IMR-90 (cell line): ENCODE results near the gene AKR7A2. TPM values are rescaled to one million over a fixed set of nuclear protein-coding genes. Genes with fewer than 3 reads are reported as not detected.

Source experiments
- ATAC-seq: fragments of 200-7000 bp; cut with Tn5 transposase; 2 replicates; pipeline ENCODE4 v1.9.1; 2020; ENCODE audit warnings: low read depth, mild to moderate bottlenecking, moderate library complexity
- BruUV-seq: library from RNA; stranded (reverse); fragments of 400-500 nt; replicated peaks from 2 replicates; lab custom pipeline; 2021; lab: Mats Ljungman, UMichigan
- CTCF ChIA-PET: fragments of 300-600 bp; formaldehyde crosslinking; extraction: SDS; loops from one replicate; lab custom pipeline; 2021; ENCODE audit warnings: antibody characterized with exemption; lab: Yijun Ruan, JAX
- POLR2A ChIA-PET: fragments of 300-600 bp; sonication (Branson Sonifier 250); formaldehyde crosslinking; loops from one replicate; lab custom pipeline; 2022; ENCODE audit warnings: antibody characterized with exemption; ENCODE audit not compliant: unreplicated experiment; lab: Charles Lee
- DNase-seq: peaks from one replicate; pipeline ENCODE4 v3.0.0; 2013
- H2AFZ ChIP-seq: replicated peaks from 2 replicates; pipeline ENCODE3; 2013; ENCODE audit warnings: low read length, mild to moderate bottlenecking; ENCODE audit not compliant: poor library complexity
- H2AK5ac ChIP-seq: 2 replicates; pipeline ENCODE4 v1.6.1; 2013; ENCODE audit warnings: low read depth, low read length, inconsistent platforms
- H2AK9ac ChIP-seq: replicated peaks from 2 replicates; pipeline ENCODE3; 2013; ENCODE audit warnings: mild to moderate bottlenecking, low read depth, low read length, moderate library complexity; ENCODE audit not compliant: poor library complexity
- H2BK120ac ChIP-seq: 2 replicates; pipeline ENCODE4 v1.6.1; 2013; ENCODE audit warnings: low read depth, low read length, inconsistent platforms
- H2BK15ac ChIP-seq: 3 replicates; pipeline ENCODE4 v1.6.1; 2013; ENCODE audit warnings: low read depth, low read length, inconsistent platforms
- H2BK20ac ChIP-seq: 2 replicates; pipeline ENCODE4 v1.6.1; 2013; ENCODE audit warnings: low read depth, mild to moderate bottlenecking, inconsistent platforms, low read length, moderate library complexity
- H2BK5ac ChIP-seq: 2 replicates; pipeline ENCODE4 v1.6.1; 2013; ENCODE audit warnings: mild to moderate bottlenecking, low read depth, low read length, inconsistent platforms; ENCODE audit not compliant: poor library complexity, severe bottlenecking
- H3K14ac ChIP-seq: replicated peaks from 2 replicates; pipeline ENCODE4 v1.6.1; 2013; ENCODE audit warnings: low read depth, low read length, inconsistent platforms
- H3K18ac ChIP-seq: 2 replicates; pipeline ENCODE4 v1.6.1; 2013; ENCODE audit warnings: low read depth, low read length, control low read depth
- H3K23ac ChIP-seq: 2 replicates; pipeline ENCODE4 v1.6.1; 2013; ENCODE audit warnings: low read depth, low read length, inconsistent platforms
- H3K27ac ChIP-seq: 2 replicates; pipeline ENCODE4 v1.5.1; 2013; ENCODE audit warnings: mild to moderate bottlenecking, control low read depth, low read length; ENCODE audit not compliant: insufficient read depth
- H3K27me3 ChIP-seq: 2 replicates; pipeline ENCODE4 v1.6.1; 2013; ENCODE audit warnings: low read length; ENCODE audit not compliant: control insufficient read depth, insufficient read depth
- H3K36me3 ChIP-seq: 2 replicates; pipeline ENCODE4 v1.6.1; 2013; ENCODE audit warnings: low read length, mixed read lengths; ENCODE audit not compliant: control insufficient read depth, insufficient read depth
- H3K4ac ChIP-seq: 2 replicates; pipeline ENCODE4 v1.6.1; 2013; ENCODE audit warnings: low read depth, low read length, inconsistent platforms
- H3K4me1 ChIP-seq: 2 replicates; pipeline ENCODE4 v1.6.1; 2013; ENCODE audit warnings: low read length, mixed read lengths; ENCODE audit not compliant: control insufficient read depth, insufficient read depth
- H3K4me2 ChIP-seq: 2 replicates; pipeline ENCODE4 v1.6.1; 2013; ENCODE audit warnings: low read depth, mild to moderate bottlenecking, control low read depth, low read length, moderate library complexity
- H3K4me3 ChIP-seq: 2 replicates; pipeline ENCODE4 v1.5.1; 2013; ENCODE audit warnings: low read depth, mild to moderate bottlenecking, control low read depth, low read length, moderate library complexity; ENCODE audit not compliant: insufficient read depth
- H3K56ac ChIP-seq: 2 replicates; pipeline ENCODE4 v1.6.1; 2013; ENCODE audit warnings: low read length, inconsistent platforms; ENCODE audit not compliant: insufficient read depth; ENCODE audit errors: extremely low read depth
- H3K79me1 ChIP-seq, 2 experiments: 2 replicates each; pipeline ENCODE4 v1.6.1; 2013; ENCODE audit warnings: low read length in 2 of 2, inconsistent platforms in 1 of 2, low read depth in 1 of 2
- H3K9ac ChIP-seq: 2 replicates; pipeline ENCODE4 v1.6.1; 2013; ENCODE audit warnings: low read depth, low read length, control low read depth
- H3K9me1 ChIP-seq: 2 replicates; pipeline ENCODE4 v1.6.1; 2013; ENCODE audit warnings: low read length, inconsistent platforms; ENCODE audit not compliant: insufficient read depth
- H3K9me3 ChIP-seq: 2 replicates; pipeline ENCODE4 v1.6.1; 2013; ENCODE audit warnings: low read length; ENCODE audit not compliant: control insufficient read depth, insufficient read depth
- H4K20me1 ChIP-seq: 2 replicates; pipeline ENCODE4 v1.6.1; 2013; ENCODE audit warnings: low read length, inconsistent platforms; ENCODE audit not compliant: insufficient read depth
- H4K5ac ChIP-seq: 2 replicates; pipeline ENCODE4 v1.6.1; 2013; ENCODE audit warnings: mild to moderate bottlenecking, low read depth, low read length, control low read depth
- H4K8ac ChIP-seq, 2 experiments: 2 replicates each; pipeline ENCODE4 v1.6.1; 2013; ENCODE audit warnings: low read depth in 2 of 2, low read length in 2 of 2, control low read depth in 1 of 2, inconsistent platforms in 1 of 2
- H4K91ac ChIP-seq: 2 replicates; pipeline ENCODE4 v1.6.1; 2013; ENCODE audit warnings: low read depth, low read length, inconsistent platforms; ENCODE audit not compliant: insufficient read depth
- BHLHE40 ChIP-seq: fragments of 150-350 bp; IDR thresholded peaks from 2 replicates; pipeline ENCODE4 v1.6.1; 2016; ENCODE audit warnings: mild to moderate bottlenecking, low read depth, low read length
- CEBPB ChIP-seq: IDR thresholded peaks from 2 replicates; pipeline ENCODE4 v1.6.1; 2012; ENCODE audit warnings: low read depth, low read length, improper control_type of control experiment
- CHD1 ChIP-seq: IDR thresholded peaks from 2 replicates; pipeline ENCODE4 v1.6.1; 2012; ENCODE audit warnings: low read depth, low read length, improper control_type of control experiment
- CTCF ChIP-seq: conservative IDR thresholded peaks from 2 replicates; pipeline ENCODE4 v1.5.1; 2012; ENCODE audit warnings: mild to moderate bottlenecking, low read depth, low read length, improper control_type of control experiment
- ELK1 ChIP-seq: fragments of 150-350 bp; IDR thresholded peaks from 2 replicates; pipeline ENCODE4 v1.6.1; 2016; ENCODE audit warnings: low read depth, mild to moderate bottlenecking, low read length, moderate library complexity, borderline replicate concordance
- FOS ChIP-seq: fragments of 150-350 bp; IDR thresholded peaks from 2 replicates; pipeline ENCODE4 v1.6.1; 2016; ENCODE audit warnings: low read depth, low read length
- MAFK ChIP-seq: IDR thresholded peaks from 2 replicates; pipeline ENCODE4 v1.6.1; 2012; ENCODE audit warnings: low read depth, low read length, improper control_type of control experiment
- MAZ ChIP-seq: IDR thresholded peaks from 2 replicates; pipeline ENCODE4 v1.6.1; 2012; ENCODE audit warnings: low read depth, mild to moderate bottlenecking, low read length, improper control_type of control experiment, moderate library complexity, borderline replicate concordance
- MXI1 ChIP-seq: IDR thresholded peaks from 2 replicates; pipeline ENCODE4 v1.6.1; 2012; ENCODE audit warnings: low read depth, mild to moderate bottlenecking, low read length, moderate library complexity, borderline replicate concordance
- NFE2L2 ChIP-seq: fragments of 150-350 bp; IDR thresholded peaks from 2 replicates; pipeline ENCODE4 v1.6.1; 2016; ENCODE audit warnings: low read depth, mild to moderate bottlenecking, low read length
- POLR2A ChIP-seq: IDR thresholded peaks from 2 replicates; pipeline ENCODE4 v1.6.1; 2012; ENCODE audit warnings: mild to moderate bottlenecking, low read depth, low read length
- RAD21 ChIP-seq: IDR thresholded peaks from 2 replicates; pipeline ENCODE4 v1.6.1; 2012; ENCODE audit warnings: low read length, improper control_type of control experiment
- RCOR1 ChIP-seq: IDR thresholded peaks from 2 replicates; pipeline ENCODE4 v1.6.1; 2012; ENCODE audit warnings: mild to moderate bottlenecking, low read length, improper control_type of control experiment; ENCODE audit not compliant: insufficient replicate concordance
- RFX5 ChIP-seq: IDR thresholded peaks from 2 replicates; pipeline ENCODE4 v1.8.0; 2012; ENCODE audit warnings: low read depth, mild to moderate bottlenecking, low read length, moderate library complexity
- SMC3 ChIP-seq: fragments of 150-350 bp; IDR thresholded peaks from 2 replicates; pipeline ENCODE4 v1.6.1; 2016; ENCODE audit warnings: low read depth, mild to moderate bottlenecking, antibody characterized with exemption, low read length, moderate library complexity
- USF2 ChIP-seq: fragments of 150-350 bp; IDR thresholded peaks from 2 replicates; pipeline ENCODE4 v1.6.1; 2017; ENCODE audit warnings: mild to moderate bottlenecking, antibody characterized with exemption, low read length, low read depth
- WGBS, 2 experiments: methylation state at CpG; one replicate each; pipeline versions ENCODE4 v1.1.5 to v1.1.7; 2013; ENCODE audit warnings: missing lambda C conversion rate in 2 of 2; ENCODE audit not compliant: insufficient read length in 1 of 2; ENCODE audit errors: extremely low coverage in 2 of 2; 5-methylcytosine and 5-hydroxymethylcytosine counted together
- dilution Hi-C: fragments of 300-500 bp; cut with HindIII; formaldehyde crosslinking; loops from one replicate; pipeline ENCODE4 v1.14.3; 2018; ENCODE audit warnings: low sequenced_read_pairs; ENCODE audit not compliant: unreplicated experiment
- in situ Hi-C: fragments of 300-500 bp; cut with MboI; formaldehyde crosslinking; loops from 3 replicates; pipeline ENCODE4 v1.14.3; 2019; ENCODE audit warnings: low sequenced_read_pairs, inconsistent platforms, mixed read lengths
- intact Hi-C: fragments of 100-400 bp; cut with micrococcal nuclease; formaldehyde crosslinking; loops from 2 replicates; pipeline ENCODE4 v1.10.0; 2022
- polyA plus RNA-seq, 3 experiments: library from polyadenylated mRNA; depleted of rRNA; stranded (reverse); fragments of >200 nt; gene quantifications; 2 replicates each; pipeline ENCODE4 v1.2.3, GENCODE V29; 2012; ENCODE audit warnings: low replicate concordance in 1 of 3
- total RNA-seq: library from RNA; depleted of rRNA; stranded (reverse); fragments of >200 nt; gene quantifications from 2 replicates; pipeline ENCODE4 v1.2.3, GENCODE V29; 2012

Gene AKR7A2
- total and polyA plus RNA-seq, 2 of the 4 experiments (the other 2 are of a cell fraction) = 55.8 to 60.2 TPM

GRCh38 chr1:19313636-19313959 is 1.7 kb upstream of the AKR7A2 start:
- ChIA-PET CTCF (no interaction called here), POLR2A (no interaction called here)
- H2BK20ac ChIP-seq = no peak overlapping the region
- ATAC-seq (no peak), DNase-seq (no peak)
- H3K27ac ChIP-seq = no peak overlapping the region
- H2BK15ac ChIP-seq = no peak overlapping the region
- H3K56ac ChIP-seq = no peak overlapping the region
- no peak overlapping the region for H4K5ac ChIP-seq
- dilution Hi-C loops = no loop called here
- no peak overlapping the region for H4K8ac ChIP-seq
- H3K27me3 ChIP-seq = no peaks in the 10 kb centered on the region
- WGBS, 2 experiments = 87% methylated on average over 3 of the region's 4 CpGs; no CpG with 5 or more reads in 1 of the 2 experiments
- peaks cover 12% of the 10 kb centered on the region for H3K36me3 ChIP-seq
- peak overlapping the region; percentile 77 for H2AK9ac ChIP-seq
- no peak overlapping the region for H4K91ac ChIP-seq
- H2AK5ac ChIP-seq = peak overlapping the region; percentile 83; the same call in 1 of the 2 replicates
- H2BK120ac ChIP-seq = no peak overlapping the region
- H3K18ac ChIP-seq = no peak overlapping the region
- H3K79me1 ChIP-seq = peaks cover 35 to 91% of the 10 kb centered on the region in 2 experiments
- in situ Hi-C loops = no loop called here
- no peaks in the 10 kb centered on the region for H3K9me3 ChIP-seq
- no peak for TF ChIP-seq ELK1
- TF ChIP-seq CHD1 = no peak
- no peak for TF ChIP-seq FOS
- no peak for TF ChIP-seq CTCF
- TF ChIP-seq RCOR1 = no peak
- TF ChIP-seq MAZ = no peak
- TF ChIP-seq BHLHE40 = no peak
- no peak for TF ChIP-seq POLR2A
- no peak for TF ChIP-seq USF2
- no peak for TF ChIP-seq MAFK
- no peak for TF ChIP-seq NFE2L2
- TF ChIP-seq MXI1 = no peak
- TF ChIP-seq RAD21 = no peak
- no peak for TF ChIP-seq RFX5
- no peak for TF ChIP-seq CEBPB
- TF ChIP-seq SMC3 = no peak
- H3K9me1 ChIP-seq = peaks cover 45% of the 10 kb centered on the region
- H3K4me1 ChIP-seq = peaks cover 27% of the 10 kb centered on the region
- H3K9ac ChIP-seq = no peak overlapping the region
- no peak overlapping the region for H2AFZ ChIP-seq
- no peak overlapping the region for H3K14ac ChIP-seq
- 0 out of 2 replicates have a peak overlapping the region, but pooled peaks have one; percentile 84 for H3K23ac ChIP-seq
- peak overlapping the region; percentile 75; the same call in 1 of the 2 replicates for H3K4ac ChIP-seq
- H3K4me2 ChIP-seq = no peak overlapping the region
- no peak overlapping the region for H3K4me3 ChIP-seq
- no peak overlapping the region for H2BK5ac ChIP-seq
- H4K20me1 ChIP-seq = peaks cover 29% of the 10 kb centered on the region
- no TSS peak for BruUV-seq
- intact Hi-C loops = loop anchor here (5.0 kb wide), 1 partner anchor 61 kb away; the partner anchor contains the start of genes EMC1 and MRTO4
